ENCODE results near the gene AOPEP.

The AOPEP gene

DNA sequence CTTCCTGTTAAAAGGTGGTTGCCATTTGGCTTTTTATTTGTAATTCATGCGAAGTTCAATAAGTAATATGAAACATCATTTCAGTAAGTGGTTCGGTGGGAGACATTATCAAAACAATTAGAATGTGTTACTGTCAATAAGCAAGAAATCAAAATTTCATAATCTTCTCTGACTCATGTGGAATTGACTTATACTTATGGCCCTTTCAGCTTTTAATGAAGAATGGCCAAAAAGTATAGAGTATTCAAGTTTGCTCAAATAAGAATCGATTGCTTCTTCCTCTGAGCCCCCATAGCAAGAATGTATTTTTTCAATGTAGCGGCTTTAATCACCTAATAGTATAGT, 174.5 kb downstream of the AOPEP start:
- no peak for ATAC-seq
- Mint-ChIP-seq H3K9me3 (no peaks in the 10 kb centered on the region), H3K27ac (peak overlapping the region; percentile 79), H3K4me3 (peak overlapping the region; percentile 31), H3K4me1 (peaks cover 26% of the 10 kb centered on the region), H3K36me3 (no peaks in the 10 kb centered on the region)
- DNase-seq (ENCODE audit: low spot score in 2 of 2): no peak

DNA sequence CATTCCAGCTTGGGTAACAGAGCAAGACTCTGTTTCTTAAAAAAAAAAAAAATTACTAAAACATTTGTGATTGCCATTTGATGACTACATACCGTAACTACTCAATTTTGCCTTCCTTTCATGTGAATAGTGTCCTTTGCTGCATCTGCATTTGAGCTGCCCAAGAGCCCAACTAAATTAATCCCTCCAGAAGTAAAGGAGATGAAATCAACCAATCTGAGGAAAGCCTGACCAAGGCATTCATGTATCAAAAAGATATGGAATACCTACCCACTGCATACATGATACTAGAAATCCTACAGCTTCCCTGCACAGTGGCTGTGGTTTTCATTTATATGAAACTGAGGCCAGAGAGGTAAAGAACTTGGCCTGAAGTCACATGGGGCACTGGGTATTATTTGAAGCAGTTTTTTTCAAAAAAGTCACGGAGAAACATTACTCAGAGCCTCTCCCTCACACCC, 177.5 kb downstream of the AOPEP start:
- no peak for DNase-seq (ENCODE audit: low spot score in 2 of 2)
- peaks cover 37% of the 10 kb centered on the region for H3K4me1 Mint-ChIP-seq

DNA sequence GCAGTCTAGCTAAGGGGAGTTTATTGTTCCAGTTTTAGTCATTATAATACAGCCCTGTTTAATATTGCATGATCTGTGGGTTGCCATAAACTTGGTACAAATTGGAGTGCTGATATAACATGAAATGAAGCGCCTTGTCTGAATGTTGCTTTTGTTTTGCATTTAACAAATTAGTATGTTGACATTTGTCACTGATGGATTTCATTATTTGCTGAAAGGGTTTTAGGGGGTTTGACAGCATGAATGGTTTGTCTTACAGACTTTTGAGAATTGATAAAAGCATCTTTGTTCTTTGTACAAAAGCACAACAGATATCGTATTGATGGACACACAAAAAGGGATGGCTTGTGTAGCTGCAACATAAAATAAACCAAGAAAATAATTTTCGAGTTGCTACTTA, 178.3 kb downstream of the AOPEP start:
- no peak overlapping the region for H3K27ac Mint-ChIP-seq
- no peaks in the 10 kb centered on the region for H3K9me3 Mint-ChIP-seq

More for the DNA sequence above, 177.5 kb downstream of the AOPEP start:
- no peak for ATAC-seq
- Mint-ChIP-seq H3K27ac (no peak overlapping the region), H3K36me3 (no peaks in the 10 kb centered on the region), H3K9me3 (no peaks in the 10 kb centered on the region), H3K4me3 (no peak overlapping the region)

DNA sequence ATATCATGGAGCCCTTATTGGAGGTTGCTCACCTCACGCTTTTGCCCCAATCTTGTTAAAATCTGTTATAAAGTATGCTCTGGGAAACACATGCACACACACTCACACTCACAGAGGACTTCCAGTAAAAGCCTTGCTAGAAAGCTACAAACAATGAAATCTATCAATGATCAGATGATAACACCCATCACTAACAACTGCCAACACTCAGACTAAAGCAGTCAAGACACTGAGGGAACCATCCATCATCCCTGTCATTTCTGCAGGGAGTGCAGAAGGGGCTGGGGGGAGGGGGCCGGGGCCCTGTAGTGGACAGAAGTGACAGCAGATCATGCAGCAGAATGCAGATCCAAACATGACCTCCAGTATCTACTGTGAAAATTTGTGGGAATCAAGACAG, 179.1 kb downstream of the AOPEP start:
- Mint-ChIP-seq H3K36me3 (no peaks in the 10 kb centered on the region), H3K4me1 (peaks cover 41% of the 10 kb centered on the region), H3K27ac (no peak overlapping the region), H3K9me3 (no peaks in the 10 kb centered on the region), H3K4me3 (no peak overlapping the region)
- ATAC-seq: no peak
- DNase-seq (ENCODE audit: low spot score in 2 of 2): no peak

More for the DNA sequence above, 178.3 kb downstream of the AOPEP start:
- DNase-seq (ENCODE audit: low spot score in 2 of 2): no peak
- ATAC-seq: no peak
- Mint-ChIP-seq H3K4me1 (peaks cover 41% of the 10 kb centered on the region), H3K36me3 (no peaks in the 10 kb centered on the region), H3K4me3 (no peak overlapping the region)

DNA sequence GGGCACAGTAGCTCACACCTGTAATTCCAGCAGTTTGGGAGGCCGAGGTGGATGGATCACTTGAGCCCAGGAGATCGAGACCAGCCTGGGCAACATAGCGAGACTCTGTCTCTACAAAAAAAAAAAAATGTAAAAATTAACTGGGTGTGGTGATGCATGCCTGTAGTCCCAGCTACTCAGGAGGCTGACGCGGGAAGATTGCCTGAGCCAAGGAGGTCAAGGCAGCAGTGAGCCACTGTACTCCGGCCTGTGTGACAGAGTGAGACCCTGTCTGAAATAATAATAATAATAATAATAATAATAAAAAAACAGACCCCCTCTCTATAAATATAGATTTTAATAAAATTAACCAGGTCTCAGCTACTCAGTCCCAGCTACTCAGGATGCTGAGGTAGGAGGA, 179.7 kb downstream of the AOPEP start:
- Mint-ChIP-seq H3K4me1 (peaks cover 37% of the 10 kb centered on the region), H3K4me3 (no peak overlapping the region), H3K27ac (no peak overlapping the region), H3K9me3 (no peaks in the 10 kb centered on the region), H3K36me3 (no peaks in the 10 kb centered on the region)
- no peak for DNase-seq (ENCODE audit: low spot score in 2 of 2)
- ATAC-seq: no peak

DNA sequence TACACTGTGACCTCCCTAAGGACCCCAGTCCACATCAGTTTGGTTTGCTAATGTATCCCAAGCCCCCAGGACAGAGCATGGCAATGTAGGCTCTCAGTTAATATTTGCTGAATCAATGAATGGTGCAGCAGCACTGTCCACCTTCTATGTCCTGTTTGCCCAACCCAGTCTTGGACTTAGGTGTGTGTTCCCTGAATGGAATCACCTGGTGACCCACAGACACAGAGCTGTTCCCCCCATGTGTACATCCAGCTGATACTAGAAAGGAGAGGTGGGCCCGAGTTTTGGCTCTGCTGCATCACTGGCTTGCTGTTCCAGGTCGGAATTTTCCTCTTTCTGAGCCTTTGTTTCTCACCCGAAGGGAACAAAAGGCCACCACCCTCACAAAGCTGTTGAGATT, 180.2 kb downstream of the AOPEP start:
- no peak overlapping the region for H3K27ac Mint-ChIP-seq
- DNase-seq (ENCODE audit: low spot score in 2 of 2): no peak
- H3K9me3 Mint-ChIP-seq: no peaks in the 10 kb centered on the region
- no peaks in the 10 kb centered on the region for H3K36me3 Mint-ChIP-seq
- H3K4me1 Mint-ChIP-seq: peaks cover 32% of the 10 kb centered on the region
- no peak overlapping the region for H3K4me3 Mint-ChIP-seq
- no peak for ATAC-seq

DNA sequence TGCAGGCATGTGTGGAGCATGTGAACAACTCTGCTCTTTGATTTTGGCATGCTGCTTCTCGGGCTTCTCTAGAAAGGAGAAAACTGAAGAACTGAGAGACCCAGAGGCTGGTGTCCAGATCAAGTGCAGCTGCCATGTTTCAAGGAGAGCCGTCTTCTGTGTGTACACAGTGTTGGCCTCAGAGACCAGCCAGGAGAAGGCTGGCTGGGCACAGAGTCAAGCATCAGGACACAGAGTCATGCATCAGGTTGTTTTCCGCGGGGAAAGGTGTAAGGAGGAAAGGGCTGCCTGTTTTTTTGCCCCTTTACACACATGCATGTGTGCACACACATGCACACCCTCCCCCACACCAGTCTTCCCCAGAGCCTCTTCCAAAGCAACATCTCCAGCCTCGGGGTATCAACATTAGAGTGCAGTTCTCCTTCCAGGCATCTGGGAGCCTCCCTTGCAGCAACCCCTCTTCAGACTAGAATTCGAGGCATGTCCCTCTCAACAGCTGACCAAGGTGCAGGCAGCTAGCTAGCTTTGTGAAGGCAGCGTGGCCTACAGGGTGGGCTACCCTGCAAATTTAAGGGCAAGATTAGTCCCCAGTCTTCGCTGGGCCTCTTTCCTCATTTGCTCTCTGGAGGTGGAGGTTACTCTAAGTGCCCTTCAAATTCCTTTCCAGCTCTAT, 180.9 kb downstream of the AOPEP start:
- no peak overlapping the region for H3K27ac Mint-ChIP-seq
- H3K9me3 Mint-ChIP-seq: no peaks in the 10 kb centered on the region
- no peak for ATAC-seq
- no peak for DNase-seq (ENCODE audit: low spot score in 2 of 2)
- no peaks in the 10 kb centered on the region for H3K36me3 Mint-ChIP-seq
- peaks cover 25% of the 10 kb centered on the region for H3K4me1 Mint-ChIP-seq
- H3K4me3 Mint-ChIP-seq: no peak overlapping the region

DNA sequence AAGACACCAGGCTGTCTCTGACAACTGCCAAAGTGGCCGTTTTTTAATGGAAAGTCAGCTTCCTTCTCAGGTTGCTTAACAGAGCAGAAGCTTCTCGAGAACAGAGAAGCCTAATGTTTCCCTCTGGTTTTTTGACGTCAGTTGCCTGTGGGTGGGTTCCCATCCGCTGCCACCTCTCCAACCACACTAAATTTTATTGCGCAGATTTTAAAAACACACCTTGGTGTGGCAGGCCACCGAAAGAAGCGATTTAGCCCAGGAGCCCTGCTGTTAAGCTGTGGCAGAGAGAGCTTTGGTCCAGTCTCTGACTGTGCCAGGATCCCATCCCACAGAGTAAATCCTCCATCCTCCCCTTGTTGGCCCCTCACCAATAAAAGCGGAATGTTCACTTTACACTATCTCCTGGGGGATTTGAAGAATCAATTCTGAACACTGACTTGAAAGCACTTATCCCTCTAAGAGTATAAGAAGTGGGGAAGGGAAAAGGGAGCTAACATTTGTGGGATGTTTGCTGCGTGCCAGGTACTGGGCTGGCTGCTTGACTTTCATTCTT, 181.6 kb downstream of the AOPEP start:
- DNase-seq (ENCODE audit: low spot score in 2 of 2) (no peak), ATAC-seq (no peak)
- Mint-ChIP-seq H3K36me3 (no peaks in the 10 kb centered on the region), H3K9me3 (no peaks in the 10 kb centered on the region), H3K27ac (no peak overlapping the region), H3K4me1 (peaks cover 24% of the 10 kb centered on the region), H3K4me3 (no peak overlapping the region)

DNA sequence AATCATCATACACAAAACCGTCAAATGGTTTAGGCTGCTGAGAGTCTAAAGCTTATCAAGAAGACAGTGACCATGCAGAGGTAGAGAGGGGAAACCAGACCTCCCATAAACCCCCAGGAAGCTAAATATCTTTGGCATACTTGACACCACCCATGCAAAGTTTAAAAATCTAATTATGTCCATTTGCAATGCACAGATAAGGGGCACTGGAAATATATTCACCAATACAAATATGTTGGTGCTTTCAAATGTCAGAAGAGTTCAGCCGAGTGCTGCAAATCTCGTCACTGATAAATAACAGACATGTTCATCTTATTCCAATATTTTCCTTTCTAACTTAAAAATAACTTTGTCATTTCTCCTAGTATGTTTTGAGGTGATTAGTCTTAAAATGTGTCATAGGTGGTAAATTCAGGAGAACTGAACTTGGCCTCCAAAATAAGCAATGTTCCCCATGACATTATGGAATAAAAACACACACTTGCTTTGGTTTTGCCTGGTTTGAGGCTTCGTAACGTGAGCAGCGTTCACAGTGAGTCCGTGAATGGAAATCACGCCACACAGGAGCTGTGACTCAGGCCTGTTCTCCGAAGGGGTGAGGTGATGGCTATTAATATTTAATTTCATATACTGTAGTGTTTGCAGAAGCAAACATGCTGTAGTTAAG, 182.2 kb downstream of the AOPEP start:
- peaks cover 24% of the 10 kb centered on the region for H3K4me1 Mint-ChIP-seq
- ATAC-seq (no peak), DNase-seq (ENCODE audit: low spot score in 2 of 2) (no peak)
- no peak overlapping the region for H3K27ac Mint-ChIP-seq
- H3K4me3 Mint-ChIP-seq: no peak overlapping the region
- H3K9me3 Mint-ChIP-seq: no peaks in the 10 kb centered on the region
- no peaks in the 10 kb centered on the region for H3K36me3 Mint-ChIP-seq

DNA sequence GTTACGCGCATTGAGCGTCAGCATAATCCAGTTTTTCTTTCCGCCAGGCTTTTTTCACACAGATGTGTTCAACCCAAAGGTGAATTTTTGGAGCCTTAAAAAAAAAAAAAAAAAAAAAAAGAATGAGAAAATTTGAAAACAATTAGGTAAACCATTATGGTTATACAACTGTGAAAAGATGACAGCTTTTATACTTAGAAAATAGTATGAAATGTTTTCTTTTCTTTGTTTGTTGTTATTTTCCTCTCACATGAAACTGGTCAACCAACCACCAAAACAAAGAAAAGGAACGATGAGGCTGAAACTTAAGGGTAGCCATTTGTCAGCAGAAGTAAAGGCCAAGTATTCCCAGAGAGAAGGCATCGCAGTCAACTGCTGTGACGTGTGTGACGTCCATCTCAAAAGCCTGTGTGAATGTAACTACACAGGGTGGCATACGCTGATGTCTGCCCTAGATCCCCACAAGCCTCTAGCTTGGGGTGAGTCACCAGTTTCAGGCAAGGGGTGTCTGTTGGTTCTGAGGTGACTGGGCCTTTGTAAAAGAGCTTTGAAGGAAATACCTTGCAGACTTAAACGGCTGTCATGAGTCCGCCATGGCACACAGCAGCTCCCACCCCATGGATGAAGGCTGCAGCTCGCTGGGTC, 182.9 kb downstream of the AOPEP start:
- H3K27ac Mint-ChIP-seq: peak overlapping the region; percentile 26
- H3K9me3 Mint-ChIP-seq: no peaks in the 10 kb centered on the region
- H3K4me1 Mint-ChIP-seq: peaks cover 24% of the 10 kb centered on the region
- DNase-seq (ENCODE audit: low spot score in 2 of 2) (no peak), ATAC-seq (peak; percentile 99)
- no peaks in the 10 kb centered on the region for H3K36me3 Mint-ChIP-seq
- no peak overlapping the region for H3K4me3 Mint-ChIP-seq

DNA sequence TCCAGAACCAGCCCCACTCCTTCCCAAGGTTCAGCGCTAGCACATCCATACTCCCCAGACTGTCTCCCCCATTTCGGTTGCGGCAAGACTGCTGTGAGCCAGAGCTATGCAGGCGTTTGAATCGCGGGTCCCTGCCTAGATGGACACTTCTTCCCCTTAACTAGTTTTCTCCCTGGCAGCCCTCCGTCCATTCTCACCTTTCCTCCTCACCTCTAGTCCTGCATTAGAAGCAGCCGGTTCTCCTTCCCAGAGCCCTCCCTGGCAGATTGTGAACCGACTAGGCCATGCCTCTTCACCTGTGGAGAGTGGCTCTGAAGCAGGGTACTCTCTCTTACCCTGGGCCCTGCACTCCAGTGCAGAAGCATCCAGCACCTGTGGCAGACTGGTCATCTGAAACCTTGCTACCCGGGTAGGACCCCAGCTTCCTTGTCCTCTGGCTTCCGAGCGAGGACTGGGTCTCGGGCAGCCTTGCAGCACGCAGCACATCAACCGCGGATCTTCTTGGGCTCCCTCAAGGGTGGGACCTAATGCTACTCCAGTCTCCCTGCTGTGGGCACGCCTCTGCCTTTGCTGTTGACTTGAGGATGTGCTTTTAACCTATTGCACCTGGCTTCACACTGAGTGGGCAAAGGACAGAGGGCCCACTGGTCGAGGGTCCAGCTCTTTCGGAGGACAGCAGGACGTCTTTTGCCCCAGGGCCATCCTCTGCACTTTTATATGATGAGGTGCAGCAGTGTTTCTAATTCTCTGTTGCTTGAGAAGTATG, 183.6 kb downstream of the AOPEP start:
- Mint-ChIP-seq H3K27ac (peak overlapping the region; percentile 26), H3K4me3 (no peak overlapping the region), H3K9me3 (no peaks in the 10 kb centered on the region), H3K4me1 (peaks cover 24% of the 10 kb centered on the region), H3K36me3 (no peaks in the 10 kb centered on the region)
- no peak for ATAC-seq
- DNase-seq (ENCODE audit: low spot score in 2 of 2): no peak

DNA sequence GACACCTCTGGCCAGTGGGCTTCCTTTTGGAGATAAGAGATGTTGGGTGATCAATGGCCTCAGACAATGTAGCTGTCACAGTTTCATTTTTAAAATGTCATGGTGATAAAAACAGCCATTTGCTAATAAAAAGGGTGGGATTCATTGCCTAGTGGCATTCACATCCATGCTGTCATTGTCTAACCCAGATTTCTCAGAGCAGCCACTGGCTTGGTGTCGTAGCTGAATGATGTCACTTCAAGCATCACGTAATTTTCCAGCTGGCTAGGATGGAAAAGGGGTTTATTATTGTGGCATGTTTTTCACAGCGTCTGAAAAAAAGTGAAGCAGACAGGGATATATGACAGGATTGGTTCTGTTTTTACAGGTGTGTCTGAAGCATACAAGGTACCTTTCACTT, 184.7 kb downstream of the AOPEP start:
- DNase-seq (ENCODE audit: low spot score in 2 of 2) (no peak), ATAC-seq (no peak)
- H3K4me1 Mint-ChIP-seq: peaks cover 24% of the 10 kb centered on the region
- H3K9me3 Mint-ChIP-seq: no peaks in the 10 kb centered on the region
- H3K27ac Mint-ChIP-seq: no peak overlapping the region
- no peak overlapping the region for H3K4me3 Mint-ChIP-seq
- no peaks in the 10 kb centered on the region for H3K36me3 Mint-ChIP-seq

DNA sequence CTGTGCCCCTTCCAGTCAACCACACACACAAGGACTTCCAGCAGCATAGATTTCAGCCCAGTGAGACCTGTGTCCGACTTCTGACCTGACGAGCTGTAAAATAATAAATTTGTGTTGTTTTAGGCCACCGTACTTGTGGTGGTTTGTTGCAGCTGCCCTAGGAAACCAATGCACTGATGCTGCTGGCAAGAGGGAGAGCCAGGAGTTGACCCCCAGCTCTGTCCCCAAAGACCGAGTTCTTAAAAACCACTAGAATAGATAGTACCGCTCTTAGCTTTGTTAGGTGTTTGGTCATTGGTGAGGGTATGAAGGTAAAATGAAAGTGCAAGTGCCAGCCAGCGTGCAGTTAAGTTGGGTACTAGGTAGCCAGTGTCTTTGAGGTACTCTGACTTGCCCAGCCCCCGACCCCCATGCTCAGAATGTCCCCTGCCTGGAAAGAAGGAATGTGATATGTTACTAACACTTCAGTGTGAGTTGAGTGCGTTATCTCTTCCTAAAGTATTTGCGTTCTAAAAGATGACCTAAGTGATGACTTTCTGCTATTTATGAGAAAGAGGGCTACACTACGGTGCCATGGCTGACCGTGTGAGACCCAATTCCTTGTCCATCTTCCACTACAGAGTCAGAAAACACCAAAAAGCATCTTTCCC, 185.6 kb downstream of the AOPEP start:
- Mint-ChIP-seq H3K36me3 (no peaks in the 10 kb centered on the region), H3K4me1 (peaks cover 23% of the 10 kb centered on the region), H3K4me3 (no peak overlapping the region), H3K27ac (no peak overlapping the region), H3K9me3 (no peaks in the 10 kb centered on the region)
- DNase-seq (ENCODE audit: low spot score in 2 of 2) (no peak), ATAC-seq (no peak)

DNA sequence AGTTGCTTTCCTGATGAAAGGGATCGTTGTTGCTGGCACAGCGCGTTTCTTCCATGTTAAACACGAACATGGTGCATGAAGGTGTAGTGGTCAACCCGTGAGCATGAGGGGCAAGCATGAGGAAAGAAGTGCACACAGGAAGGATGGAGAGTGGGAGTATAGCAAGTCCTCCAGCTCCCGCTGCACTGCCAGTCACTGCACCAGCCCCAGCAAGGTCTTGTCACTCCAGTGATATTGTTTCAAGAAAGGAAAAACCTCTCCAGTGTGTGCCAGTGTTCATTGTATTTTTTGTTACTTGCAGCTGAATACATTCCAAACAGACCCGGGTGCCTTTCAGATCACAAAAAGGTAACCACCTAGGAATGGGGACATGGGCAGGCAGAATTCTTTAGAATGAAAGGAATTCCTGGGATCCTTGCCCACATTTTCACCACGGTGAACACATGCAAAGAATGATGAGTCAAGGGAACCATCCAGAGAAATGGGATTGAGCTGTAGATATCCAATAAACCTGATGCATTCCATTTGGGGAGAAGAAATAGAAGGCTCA, 186.3 kb downstream of the AOPEP start:
- H3K36me3 Mint-ChIP-seq: no peaks in the 10 kb centered on the region
- ATAC-seq (no peak), DNase-seq (ENCODE audit: low spot score in 2 of 2) (no peak)
- H3K9me3 Mint-ChIP-seq: no peaks in the 10 kb centered on the region
- no peak overlapping the region for H3K4me3 Mint-ChIP-seq
- peaks cover 24% of the 10 kb centered on the region for H3K4me1 Mint-ChIP-seq
- H3K27ac Mint-ChIP-seq: no peak overlapping the region

DNA sequence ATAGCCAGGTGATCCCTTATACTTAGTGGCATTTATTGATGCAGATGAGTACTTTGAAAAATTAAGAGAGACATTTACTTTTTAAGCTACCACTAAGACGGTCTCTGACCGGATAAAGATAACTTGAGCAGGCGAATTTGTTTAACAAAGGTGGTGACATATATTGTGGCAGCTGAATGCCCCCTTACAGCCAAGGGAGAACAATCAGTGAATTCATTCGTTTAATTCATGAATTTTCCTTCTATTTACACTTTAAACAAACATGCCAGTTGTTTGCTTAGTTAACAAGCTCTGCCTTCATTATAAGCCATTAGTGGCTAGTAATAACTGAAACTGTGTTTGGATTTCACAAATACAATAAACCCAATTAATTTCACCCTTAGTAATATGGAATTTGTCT, 187.1 kb downstream of the AOPEP start:
- Mint-ChIP-seq H3K4me3 (no peak overlapping the region), H3K9me3 (no peaks in the 10 kb centered on the region), H3K27ac (no peak overlapping the region)

More for the DNA sequence above, 187.1 kb downstream of the AOPEP start:
- ATAC-seq (no peak), DNase-seq (ENCODE audit: low spot score in 2 of 2) (no peak)
- Mint-ChIP-seq H3K4me1 (peaks cover 26% of the 10 kb centered on the region), H3K36me3 (no peaks in the 10 kb centered on the region)
